Measurements from ENCODE around the gene NHERF1. TPM values are rescaled to one million over a fixed set of nuclear protein-coding genes. Genes with fewer than 3 reads are reported as not detected.

The NHERF1 gene
- total and polyA plus RNA-seq, 2 of the 13 experiments (the other 11 are each of a cell fraction or from before 2014, with no cell fraction given): 169 to 269 TPM

DNA sequence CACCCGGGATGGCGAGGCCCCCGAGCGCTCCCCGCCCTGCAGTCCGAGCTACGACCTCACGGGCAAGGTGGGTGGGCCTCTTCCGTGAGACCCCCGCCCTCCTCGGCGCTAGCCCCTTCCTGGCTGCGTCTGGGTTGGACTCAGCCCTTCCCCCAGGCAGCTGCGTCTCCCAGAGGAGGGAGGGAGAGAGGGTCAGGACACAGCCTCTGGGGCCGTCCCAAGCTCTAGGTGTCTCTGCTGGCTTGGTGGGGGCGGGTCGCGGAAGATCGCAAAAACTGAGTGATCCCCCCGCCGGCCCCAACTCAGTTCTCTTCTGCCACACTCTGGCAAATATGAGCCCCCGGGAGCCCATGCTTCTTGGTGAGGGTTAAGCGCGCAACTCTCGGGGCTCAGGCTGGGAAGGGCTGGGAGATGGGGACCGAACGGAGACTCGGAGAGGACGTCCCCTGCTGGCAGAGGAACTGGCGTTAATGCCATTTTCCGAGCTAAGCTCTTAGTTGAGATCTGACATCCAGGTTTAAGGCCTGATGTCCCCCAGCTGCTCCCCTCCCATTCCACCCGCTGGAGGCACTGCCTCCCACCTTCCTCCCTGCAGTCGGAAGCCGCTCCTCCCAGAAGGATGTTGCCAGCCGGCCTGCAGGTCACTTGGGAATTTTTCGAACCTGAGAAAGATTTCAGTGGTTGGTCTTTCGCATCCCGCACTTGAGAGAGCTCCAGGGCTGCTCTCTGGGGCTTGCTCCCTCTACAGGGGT lies 11.0 kb upstream of the NHERF1 start (continued):
- TF ChIP-seq MEIS1 (CRISPR knock-in tag; IDR thresholded peaks at IDR 0.05; ENCODE audit: borderline replicate concordance) (no peak), FOXA1 (IDR thresholded peaks at IDR 0.05) (no peak), FOXA1 (CRISPR knock-in tag; IDR thresholded peaks at IDR 0.05) (no peak), ZNF709 (CRISPR knock-in tag; IDR thresholded peaks at IDR 0.05) (no peak), MTA3 (CRISPR knock-in tag; IDR thresholded peaks at IDR 0.05) (no peak), ETV5 (CRISPR knock-in tag; IDR thresholded peaks at IDR 0.05; ENCODE audit: borderline replicate concordance) (no peak), ZBTB42 (CRISPR knock-in tag; IDR thresholded peaks at IDR 0.05) (no peak), SMARCE1 (IDR thresholded peaks at IDR 0.05; ENCODE audit: borderline replicate concordance) (no peak), HES4 (CRISPR knock-in tag; IDR thresholded peaks at IDR 0.05; ENCODE audit: borderline replicate concordance) (peak; percentile 5; the same call in 1 of the 2 replicates), NR2C2 (CRISPR knock-in tag; IDR thresholded peaks at IDR 0.05; ENCODE audit: borderline replicate concordance) (no peak; the same call in 1 of the 2 replicates), KDM3A (CRISPR knock-in tag; IDR thresholded peaks at IDR 0.05; ENCODE audit: low read depth) (0 out of 2 replicates have a peak, but pooled peaks have one; percentile 47), ZKSCAN1 (IDR thresholded peaks at IDR 0.05; ENCODE audit: low read length) (no peak), HIVEP1 (CRISPR knock-in tag; IDR thresholded peaks at IDR 0.05) (no peak), CBFB (CRISPR knock-in tag; IDR thresholded peaks at IDR 0.05) (no peak), ZNF589 (CRISPR knock-in tag; conservative IDR thresholded peaks at IDR 0.05) (no peak), ARNT2 (CRISPR knock-in tag; IDR thresholded peaks at IDR 0.05; ENCODE audit: low read depth) (no peak), ZBTB1 (CRISPR knock-in tag; IDR thresholded peaks at IDR 0.05; ENCODE audit: borderline replicate concordance) (no peak), ZNF569 (CRISPR knock-in tag; IDR thresholded peaks at IDR 0.05; ENCODE audit: borderline replicate concordance) (no peak), ZNF337 (CRISPR knock-in tag; IDR thresholded peaks at IDR 0.05; ENCODE audit: borderline replicate concordance, low read depth) (no peak), AHR (CRISPR knock-in tag; IDR thresholded peaks at IDR 0.05) (no peak), ZNF547 (CRISPR knock-in tag; IDR thresholded peaks at IDR 0.05) (no peak)
- TF ChIP-seq, protein P1, sequence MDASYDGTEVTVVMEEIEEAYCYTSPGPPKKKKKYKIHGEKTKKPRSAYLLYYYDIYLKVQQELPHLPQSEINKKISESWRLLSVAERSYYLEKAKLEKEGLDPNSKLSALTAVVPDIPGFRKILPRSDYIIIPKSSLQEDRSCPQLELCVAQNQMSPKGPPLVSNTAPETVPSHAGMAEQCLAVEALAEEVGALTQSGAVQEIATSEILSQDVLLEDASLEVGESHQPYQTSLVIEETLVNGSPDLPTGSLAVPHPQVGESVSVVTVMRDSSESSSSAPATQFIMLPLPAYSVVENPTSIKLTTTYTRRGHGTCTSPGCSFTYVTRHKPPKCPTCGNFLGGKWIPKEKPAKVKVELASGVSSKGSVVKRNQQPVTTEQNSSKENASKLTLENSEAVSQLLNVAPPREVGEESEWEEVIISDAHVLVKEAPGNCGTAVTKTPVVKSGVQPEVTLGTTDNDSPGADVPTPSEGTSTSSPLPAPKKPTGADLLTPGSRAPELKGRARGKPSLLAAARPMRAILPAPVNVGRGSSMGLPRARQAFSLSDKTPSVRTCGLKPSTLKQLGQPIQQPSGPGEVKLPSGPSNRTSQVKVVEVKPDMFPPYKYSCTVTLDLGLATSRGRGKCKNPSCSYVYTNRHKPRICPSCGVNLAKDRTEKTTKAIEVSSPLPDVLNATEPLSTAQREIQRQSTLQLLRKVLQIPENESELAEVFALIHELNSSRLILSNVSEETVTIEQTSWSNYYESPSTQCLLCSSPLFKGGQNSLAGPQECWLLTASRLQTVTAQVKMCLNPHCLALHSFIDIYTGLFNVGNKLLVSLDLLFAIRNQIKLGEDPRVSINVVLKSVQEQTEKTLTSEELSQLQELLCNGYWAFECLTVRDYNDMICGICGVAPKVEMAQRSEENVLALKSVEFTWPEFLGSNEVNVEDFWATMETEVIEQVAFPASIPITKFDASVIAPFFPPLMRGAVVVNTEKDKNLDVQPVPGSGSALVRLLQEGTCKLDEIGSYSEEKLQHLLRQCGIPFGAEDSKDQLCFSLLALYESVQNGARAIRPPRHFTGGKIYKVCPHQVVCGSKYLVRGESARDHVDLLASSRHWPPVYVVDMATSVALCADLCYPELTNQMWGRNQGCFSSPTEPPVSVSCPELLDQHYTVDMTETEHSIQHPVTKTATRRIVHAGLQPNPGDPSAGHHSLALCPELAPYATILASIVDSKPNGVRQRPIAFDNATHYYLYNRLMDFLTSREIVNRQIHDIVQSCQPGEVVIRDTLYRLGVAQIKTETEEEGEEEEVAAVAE (CRISPR knock-in tag; IDR thresholded peaks at IDR 0.05; ENCODE audit: borderline replicate concordance): no peak
- TF ChIP-seq, protein P2, sequence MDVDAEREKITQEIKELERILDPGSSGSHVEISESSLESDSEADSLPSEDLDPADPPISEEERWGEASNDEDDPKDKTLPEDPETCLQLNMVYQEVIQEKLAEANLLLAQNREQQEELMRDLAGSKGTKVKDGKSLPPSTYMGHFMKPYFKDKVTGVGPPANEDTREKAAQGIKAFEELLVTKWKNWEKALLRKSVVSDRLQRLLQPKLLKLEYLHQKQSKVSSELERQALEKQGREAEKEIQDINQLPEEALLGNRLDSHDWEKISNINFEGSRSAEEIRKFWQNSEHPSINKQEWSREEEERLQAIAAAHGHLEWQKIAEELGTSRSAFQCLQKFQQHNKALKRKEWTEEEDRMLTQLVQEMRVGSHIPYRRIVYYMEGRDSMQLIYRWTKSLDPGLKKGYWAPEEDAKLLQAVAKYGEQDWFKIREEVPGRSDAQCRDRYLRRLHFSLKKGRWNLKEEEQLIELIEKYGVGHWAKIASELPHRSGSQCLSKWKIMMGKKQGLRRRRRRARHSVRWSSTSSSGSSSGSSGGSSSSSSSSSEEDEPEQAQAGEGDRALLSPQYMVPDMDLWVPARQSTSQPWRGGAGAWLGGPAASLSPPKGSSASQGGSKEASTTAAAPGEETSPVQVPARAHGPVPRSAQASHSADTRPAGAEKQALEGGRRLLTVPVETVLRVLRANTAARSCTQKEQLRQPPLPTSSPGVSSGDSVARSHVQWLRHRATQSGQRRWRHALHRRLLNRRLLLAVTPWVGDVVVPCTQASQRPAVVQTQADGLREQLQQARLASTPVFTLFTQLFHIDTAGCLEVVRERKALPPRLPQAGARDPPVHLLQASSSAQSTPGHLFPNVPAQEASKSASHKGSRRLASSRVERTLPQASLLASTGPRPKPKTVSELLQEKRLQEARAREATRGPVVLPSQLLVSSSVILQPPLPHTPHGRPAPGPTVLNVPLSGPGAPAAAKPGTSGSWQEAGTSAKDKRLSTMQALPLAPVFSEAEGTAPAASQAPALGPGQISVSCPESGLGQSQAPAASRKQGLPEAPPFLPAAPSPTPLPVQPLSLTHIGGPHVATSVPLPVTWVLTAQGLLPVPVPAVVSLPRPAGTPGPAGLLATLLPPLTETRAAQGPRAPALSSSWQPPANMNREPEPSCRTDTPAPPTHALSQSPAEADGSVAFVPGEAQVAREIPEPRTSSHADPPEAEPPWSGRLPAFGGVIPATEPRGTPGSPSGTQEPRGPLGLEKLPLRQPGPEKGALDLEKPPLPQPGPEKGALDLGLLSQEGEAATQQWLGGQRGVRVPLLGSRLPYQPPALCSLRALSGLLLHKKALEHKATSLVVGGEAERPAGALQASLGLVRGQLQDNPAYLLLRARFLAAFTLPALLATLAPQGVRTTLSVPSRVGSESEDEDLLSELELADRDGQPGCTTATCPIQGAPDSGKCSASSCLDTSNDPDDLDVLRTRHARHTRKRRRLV (CRISPR knock-in tag; IDR thresholded peaks at IDR 0.05): no peak
